Motor neuron (in vitro differentiated cells): Measurements from ENCODE around the gene WNT2B. TPM values are rescaled to one million over a fixed set of nuclear protein-coding genes. Genes with fewer than 3 reads are reported as not detected.
A peak's percentile ranks its signal among the peaks of the same experiment; 100 is the strongest.

Experiments
- ATAC-seq, 8 experiments: fragments of 200-7000 bp; cut with Tn5 transposase; replicated peaks in 6 of 8; 2 replicates each; pipeline ENCODE4 v1.8.0; 2021; ENCODE audit warnings: mild to moderate bottlenecking in 8 of 8, moderate library complexity in 8 of 8
- H3K27ac ChIP-seq, 2 donors: fragments of 250-450 bp; sonication (Bioruptor Pico); 2 replicates each; pipeline ENCODE4 v1.9.0; 2021; ENCODE audit warnings: antibody characterized with exemption in 2 of 2, mild to moderate bottlenecking in 2 of 2, moderate library complexity in 1 of 2
- H3K4me1 ChIP-seq, 2 donors: fragments of 250-450 bp; sonication (Bioruptor Pico); replicated peaks in 1 of 2; 2 replicates each; pipeline ENCODE4 v1.6.1; 2021; ENCODE audit warnings: antibody characterized with exemption in 2 of 2, mild to moderate bottlenecking in 2 of 2, moderate library complexity in 1 of 2
- H3K4me3 ChIP-seq, 5 donors: fragments of 250-450 bp; sonication (Bioruptor Pico); 2 replicates each; pipeline ENCODE4 v1.9.0; 2021; ENCODE audit warnings: antibody characterized with exemption in 5 of 5, mild to moderate bottlenecking in 5 of 5, moderate library complexity in 4 of 5
- WGBS, 10 experiments: fragments of 450-650 bp; shearing (Covaris generic); methylation state at CpG; one replicate each; pipeline ENCODE4 v1.0.0; 2022; 5-methylcytosine and 5-hydroxymethylcytosine counted together
- in situ Hi-C, 9 experiments: fragments of 400-800 bp; cut with MboI; loops; one replicate each; pipeline ENCODE4 v1.15.0; 2021; ENCODE audit warnings: low sequenced_read_pairs in 9 of 9, low pct_unique_long_range_greater_than_20kb in 2 of 9; ENCODE audit not compliant: unreplicated experiment in 9 of 9
- total RNA-seq, 8 experiments: library from RNA; unstranded; fragments of 300-600 nt; gene quantifications; 2 replicates each; pipeline versions ENCODE4 v1.2.3 to v1.2.4, GENCODE V29; 2022

Gene WNT2B
- total RNA-seq, 8 experiments from 2014 or later: 2.3 to 4.3 (median 3.5) TPM

- in situ Hi-C loops: loop anchor here in 1 of 9 experiments (25.0 kb wide), 1 partner anchor 96 kb away; the partner anchor contains the start of genes CAPZA1 and ST7L
- peaks cover 0 to 3% of the 10 kb centered on the region in 2 donors for H3K4me1 ChIP-seq
- no peak overlapping the region for H3K27ac ChIP-seq
- no peak for ATAC-seq
- WGBS, 10 experiments: 83 to 100% (median 90%) methylated on average over 3 to 14 of the region's 14 CpGs; no CpG with 5 or more reads in 3 of the 10 experiments
- no peak overlapping the region for H3K4me3 ChIP-seq
These were observed 7.4 kb downstream of the WNT2B start for GRCh38 chr1:112516141-112516540.

GRCh38 chr1:112517231-112517630, 8.5 kb downstream of the WNT2B start:
- Histone ChIP-seq H3K27ac (no peak overlapping the region), H3K4me3 (no peak overlapping the region), H3K4me1 (peaks cover 0 to 3% of the 10 kb centered on the region in 2 donors)
- 87 to 100% (median 100%) methylated on average over 1 to 6 of the region's 9 CpGs; no CpG with 5 or more reads in 2 of the 10 experiments for WGBS, 10 experiments
- in situ Hi-C loops: loop anchor here in 1 of 9 experiments (25.0 kb wide), 1 partner anchor 95 kb away; the partner anchor contains the start of genes CAPZA1 and ST7L
- no peak for ATAC-seq

DNA sequence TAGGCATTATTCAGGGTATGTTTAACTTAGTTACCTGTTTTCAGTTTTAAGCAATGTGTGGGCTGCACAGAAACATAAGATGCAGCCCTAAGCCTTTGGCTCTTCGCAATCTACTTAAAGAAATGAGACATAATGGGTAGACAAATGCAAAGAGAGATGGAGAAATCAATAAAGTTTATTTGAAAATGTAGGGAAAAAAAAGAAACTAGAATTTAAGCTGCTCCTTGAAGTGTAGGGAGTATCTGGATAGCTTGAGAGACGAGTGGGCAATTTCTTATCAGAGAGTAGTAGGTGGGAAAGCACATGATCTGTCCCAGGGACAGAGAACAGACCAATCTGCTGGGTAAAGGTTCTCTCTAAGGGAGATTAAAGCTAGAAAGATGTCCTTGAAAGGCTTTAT, 8.9 kb downstream of the WNT2B start:
- in situ Hi-C loops: loop anchor here in 1 of 9 experiments (25.0 kb wide), 1 partner anchor 95 kb away; the partner anchor contains the start of genes CAPZA1 and ST7L
- H3K4me3 ChIP-seq: no peak overlapping the region
- WGBS, 10 experiments: 88 to 100% (median 92%) methylated on average over 2 of the region's 2 CpGs; no CpG with 5 or more reads in 3 of the 10 experiments
- no peak for ATAC-seq
- peaks cover 0 to 3% of the 10 kb centered on the region in 2 donors for H3K4me1 ChIP-seq
- H3K27ac ChIP-seq: no peak overlapping the region

- WGBS, 10 experiments: 13 to 100% (median 83%) methylated on average over 2 of the region's 2 CpGs; no CpG with 5 or more reads in 3 of the 10 experiments
- peaks cover 0 to 3% of the 10 kb centered on the region in 2 donors for H3K4me1 ChIP-seq
- H3K27ac ChIP-seq: no peak overlapping the region
- in situ Hi-C loops: loop anchor here in 1 of 9 experiments (25.0 kb wide), 1 partner anchor 94 kb away; the partner anchor contains the start of genes CAPZA1 and ST7L
- ATAC-seq: no peak
- no peak overlapping the region for H3K4me3 ChIP-seq
These were observed 9.4 kb downstream of the WNT2B start for GRCh38 chr1:112518186-112518585.

DNA sequence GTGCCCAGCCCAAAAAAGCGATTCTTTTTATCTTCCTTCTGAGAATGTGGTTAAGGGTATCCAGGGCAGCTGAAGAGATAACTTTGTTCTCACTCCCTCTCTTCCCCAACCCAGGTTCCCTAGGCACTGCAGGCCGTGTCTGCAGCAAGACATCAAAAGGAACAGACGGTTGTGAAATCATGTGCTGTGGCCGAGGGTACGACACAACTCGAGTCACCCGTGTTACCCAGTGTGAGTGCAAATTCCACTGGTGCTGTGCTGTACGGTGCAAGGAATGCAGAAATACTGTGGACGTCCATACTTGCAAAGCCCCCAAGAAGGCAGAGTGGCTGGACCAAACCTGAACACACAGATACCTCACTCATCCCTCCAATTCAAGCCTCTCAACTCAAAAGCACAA, 11.4 kb downstream of the WNT2B start:
- Histone ChIP-seq H3K4me3 (no peak overlapping the region), H3K4me1 (peaks cover 0 to 3% of the 10 kb centered on the region in 2 donors), H3K27ac (no peak overlapping the region)
- ATAC-seq: no peak
- in situ Hi-C loops: loop anchor here in 1 of 9 experiments (25.0 kb wide), 1 partner anchor 92 kb away; the partner anchor contains the start of genes CAPZA1 and ST7L
- WGBS, 10 experiments: 86 to 100% (median 100%) methylated on average over 1 to 9 of the region's 9 CpGs; no CpG with 5 or more reads in 5 of the 10 experiments

GRCh38 chr1:112522621-112523020, 13.9 kb downstream of the WNT2B start:
- no peak overlapping the region for H3K27ac ChIP-seq
- H3K4me3 ChIP-seq: no peak overlapping the region
- in situ Hi-C loops: loop anchor here in 1 of 9 experiments (25.0 kb wide), 1 partner anchor 90 kb away; the partner anchor contains the start of genes CAPZA1 and ST7L
- ATAC-seq: peak in 2 of 8 experiments; percentile 27 to 34
- 0 to 100% (median 61%) methylated on average over 1 of the region's 1 CpG; no CpG with 5 or more reads in 4 of the 10 experiments for WGBS, 10 experiments
- no peaks in the 10 kb centered on the region for H3K4me1 ChIP-seq

DNA sequence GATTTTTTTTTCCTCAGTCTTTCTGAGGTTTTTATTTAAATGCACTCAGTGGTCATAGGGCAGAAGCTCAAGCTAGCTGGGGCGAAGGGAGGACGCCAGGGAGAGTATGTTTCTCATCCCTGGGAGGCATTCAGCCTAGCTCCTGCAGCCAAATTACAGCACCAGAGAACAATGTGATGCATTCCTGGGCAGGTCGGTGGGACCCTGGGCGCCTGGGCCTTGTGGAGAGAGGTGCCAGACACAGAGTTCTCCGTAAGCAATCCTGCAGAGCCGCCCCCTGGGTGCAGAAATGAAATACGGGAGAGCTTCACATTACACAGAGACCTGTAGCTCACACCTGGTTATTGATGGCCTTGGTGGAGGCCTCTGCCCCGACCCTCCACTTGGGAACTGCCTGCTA, 15.5 kb downstream of the WNT2B start:
- ATAC-seq: peak in 2 of 8 experiments; percentile 9 to 49
- 0 to 92% (median 58%) methylated on average over 1 to 6 of the region's 8 CpGs; no CpG with 5 or more reads in 1 of the 10 experiments for WGBS, 10 experiments
- Histone ChIP-seq H3K4me1 (no peaks in the 10 kb centered on the region), H3K27ac (no peak overlapping the region), H3K4me3 (no peak overlapping the region)
- in situ Hi-C loops: loop anchor here in 1 of 9 experiments (25.0 kb wide), 1 partner anchor 88 kb away; the partner anchor contains the start of genes CAPZA1 and ST7L

DNA sequence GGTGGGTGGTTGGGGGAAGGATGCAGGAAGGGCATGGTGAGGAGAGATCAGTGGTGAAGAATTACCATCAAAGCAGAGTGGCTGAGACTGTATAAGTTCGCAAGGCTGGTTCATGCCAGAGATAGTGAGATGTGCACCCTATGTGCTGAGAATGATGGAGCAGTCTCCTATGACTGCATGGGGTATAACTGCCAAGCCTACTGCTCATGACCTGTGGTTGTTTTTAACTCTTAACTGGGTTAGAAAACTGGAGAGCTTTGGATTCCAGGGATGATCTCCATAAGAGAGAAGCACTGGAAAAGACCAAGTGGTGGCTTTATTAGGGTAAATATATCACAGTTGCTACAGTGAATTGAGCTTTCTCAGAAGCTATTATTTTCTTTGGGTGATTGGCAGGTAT, 16.2 kb downstream of the WNT2B start:
- H3K4me1 ChIP-seq: no peaks in the 10 kb centered on the region
- in situ Hi-C loops: loop anchor here in 1 of 9 experiments (25.0 kb wide), 1 partner anchor 87 kb away; the partner anchor contains the start of genes CAPZA1 and ST7L
- H3K4me3 ChIP-seq: no peak overlapping the region
- no peak overlapping the region for H3K27ac ChIP-seq
- 14 to 100% (median 43%) methylated on average over 1 of the region's 1 CpG; no CpG with 5 or more reads in 5 of the 10 experiments for WGBS, 10 experiments
- ATAC-seq: no peak

GRCh38 chr1:112527266-112528010, 18.7 kb downstream of the WNT2B start:
- 0 to 100% (median 43%) methylated on average over 1 to 4 of the region's 4 CpGs for WGBS, 10 experiments

DNA sequence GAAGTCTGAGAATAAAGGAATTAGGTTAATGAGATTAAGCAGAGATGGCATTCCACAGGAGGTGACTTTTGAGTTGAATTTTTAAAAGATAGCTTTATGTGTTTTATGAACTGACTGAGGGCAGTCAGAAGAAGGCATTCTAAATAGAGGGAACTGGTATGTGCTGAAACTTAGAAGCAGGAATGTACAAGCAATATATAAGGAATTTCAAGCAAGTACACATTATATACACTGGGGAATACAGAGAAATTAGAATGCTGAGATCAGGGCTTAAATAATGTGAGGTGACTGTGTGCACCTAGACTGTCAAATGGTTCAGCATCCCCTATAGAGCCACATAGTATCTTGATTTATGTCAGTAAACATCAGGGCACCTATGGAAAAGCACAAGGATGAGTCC, 19.3 kb downstream of the WNT2B start:
- no peak overlapping the region for H3K27ac ChIP-seq
- H3K4me3 ChIP-seq: no peak overlapping the region
- no peak for ATAC-seq
- no peaks in the 10 kb centered on the region for H3K4me1 ChIP-seq
- in situ Hi-C loops: no loop called here

More at GRCh38 chr1:112527266-112528010, 18.7 kb downstream of the WNT2B start:
- no peaks in the 10 kb centered on the region for H3K4me1 ChIP-seq
- peak in 1 of 8 experiments; percentile 7 for ATAC-seq
- in situ Hi-C loops: no loop called here
- H3K27ac ChIP-seq: no peak overlapping the region
- H3K4me3 ChIP-seq: no peak overlapping the region

DNA sequence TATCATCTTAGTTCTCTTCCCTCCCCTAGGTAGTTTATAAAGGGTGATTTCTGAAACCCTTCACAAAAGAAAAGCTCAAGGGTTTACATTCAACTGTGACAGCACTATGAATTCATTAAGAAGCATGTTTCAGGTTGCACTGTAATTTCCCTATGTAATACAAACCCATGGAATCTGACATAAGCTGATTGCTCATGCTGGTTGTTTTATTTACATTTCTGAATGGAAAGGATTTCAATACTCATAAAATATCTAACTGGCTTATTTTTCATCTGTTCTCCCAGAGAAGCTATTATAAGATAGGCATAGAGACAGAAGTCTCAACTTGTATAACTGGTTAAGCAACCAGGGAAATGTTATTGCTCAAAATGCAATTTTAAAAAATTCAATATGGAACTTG, 20.5 kb downstream of the WNT2B start:
- in situ Hi-C loops: no loop called here
- ATAC-seq: no peak
- no peaks in the 10 kb centered on the region for H3K4me1 ChIP-seq
- H3K4me3 ChIP-seq: no peak overlapping the region
- H3K27ac ChIP-seq: no peak overlapping the region

GRCh38 chr1:112530832-112531231, 22.1 kb downstream of the WNT2B start:
- Histone ChIP-seq H3K4me1 (no peaks in the 10 kb centered on the region), H3K4me3 (no peak overlapping the region), H3K27ac (no peak overlapping the region)
- no peak for ATAC-seq
- in situ Hi-C loops: no loop called here

- peak in 3 of 8 experiments; percentile 78 to 82 (median 82) for ATAC-seq
- 7 to 100% (median 82%) methylated on average over 1 to 4 of the region's 4 CpGs for WGBS, 10 experiments
- in situ Hi-C loops: no loop called here
- Histone ChIP-seq H3K4me3 (no peak overlapping the region), H3K4me1 (no peaks in the 10 kb centered on the region), H3K27ac (no peak overlapping the region)
These were observed 23.3 kb downstream of the WNT2B start for GRCh38 chr1:112532064-112532463.
